Right renal pelvis (tissue), 4 donors: ENCODE data around the gene CSMD2. TPM values are rescaled to one million over a fixed set of nuclear protein-coding genes. Genes with fewer than 3 reads are reported as not detected.

Source experiments
- DNase-seq, 4 donors: peaks; one replicate each; pipeline ENCODE4 v3.0.0-alpha.2; 2013; ENCODE audit warnings: low read depth in 4 of 4, low spot score in 3 of 4, missing footprints in 1 of 4
- polyA plus RNA-seq, 4 donors: library from polyadenylated mRNA; unstranded; fragments of 120-200 nt; gene quantifications; one replicate each; pipeline ENCODE4 v1.2.1, GENCODE V29; 2013; ENCODE audit not compliant: insufficient read length in 4 of 4

CSMD2 gene
- polyA plus RNA-seq, 4 donors, result 0.83 to 1.3 (median 1.2) TPM

DNA sequence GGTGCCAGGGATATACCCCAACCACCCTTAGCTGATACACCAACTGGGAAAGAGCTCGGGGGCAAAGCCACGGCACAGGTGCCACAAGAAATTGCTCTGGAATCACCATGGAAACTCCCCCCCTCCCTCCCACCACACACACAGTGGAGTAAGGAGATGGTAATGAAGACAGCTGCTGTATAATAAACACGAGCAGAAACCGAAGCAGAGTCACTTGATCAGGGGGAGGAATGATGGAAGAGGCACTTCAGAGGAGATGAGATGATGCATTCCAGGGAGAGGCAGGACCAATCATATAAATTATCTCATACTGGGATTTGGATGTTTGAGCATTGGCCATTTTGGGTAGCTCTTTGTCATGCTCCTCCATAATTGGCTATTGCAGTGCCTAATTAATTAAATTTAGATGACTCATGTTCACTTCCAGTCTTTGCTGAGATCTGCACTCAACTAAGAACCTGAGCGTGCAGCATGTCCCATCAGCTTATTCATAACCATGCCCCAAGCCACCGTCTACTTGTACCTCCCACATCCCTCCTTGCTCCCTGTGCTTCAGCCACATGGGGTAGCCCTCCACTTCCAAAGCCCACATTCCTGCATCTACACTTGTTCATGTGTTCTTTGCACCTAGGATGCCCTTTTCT, 503.1 kb downstream of the CSMD2 start:
- no peak for DNase-seq

DNA sequence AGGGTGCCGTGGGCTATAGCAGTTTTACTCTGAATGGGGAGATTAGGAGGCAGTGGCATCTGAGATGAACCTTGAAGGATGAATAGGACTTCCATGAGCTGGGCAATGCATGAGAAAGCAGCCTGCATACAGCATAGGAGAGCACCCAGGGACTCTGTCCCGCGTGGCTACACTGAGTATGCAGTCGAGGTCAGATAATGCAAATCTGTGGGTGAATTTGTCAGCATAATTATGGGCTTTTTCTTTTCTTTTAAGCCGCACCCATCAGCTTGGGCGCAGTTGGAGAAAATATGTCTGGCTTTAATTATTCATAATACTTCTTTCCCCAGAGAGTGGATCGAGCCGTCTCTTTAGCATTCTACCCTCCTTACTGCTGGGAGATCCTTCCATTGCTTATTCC, 504.1 kb downstream of the CSMD2 start:
- DNase-seq, result no peak

- DNase-seq, result no peak
Measured at GRCh38 chr1:33660244-33660643, 504.8 kb downstream of the CSMD2 start.

- no peak for DNase-seq
Measured at GRCh38 chr1:33659641-33660040, 505.4 kb downstream of the CSMD2 start.

- no peak for DNase-seq
Measured at GRCh38 chr1:33657833-33658232, 507.2 kb downstream of the CSMD2 start.

DNA sequence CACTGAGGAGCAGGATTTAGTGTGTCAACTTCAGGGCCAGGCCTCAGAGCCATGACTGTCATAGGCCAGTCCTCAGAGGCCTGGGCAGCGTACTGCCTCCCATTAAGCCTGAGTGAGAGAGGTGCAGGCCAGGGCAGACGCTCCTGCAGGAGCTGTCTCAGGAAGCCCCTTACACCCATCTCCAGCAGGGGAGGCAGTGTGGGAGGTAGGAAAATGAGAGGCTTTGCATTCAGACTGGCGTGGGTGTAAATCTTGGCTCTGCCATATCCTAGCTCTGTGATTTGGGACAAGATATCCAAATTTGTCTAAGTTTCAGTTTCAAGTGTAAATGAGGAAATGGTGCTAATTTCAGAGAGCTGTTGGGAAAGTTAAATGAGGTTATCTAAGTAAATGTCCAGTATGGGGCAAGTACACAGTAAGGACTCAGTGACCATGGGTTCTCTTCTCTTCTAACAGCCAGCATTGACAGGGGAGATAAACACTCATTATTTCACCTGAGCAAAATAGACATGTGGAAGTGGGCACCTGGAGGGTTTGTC, 508.5 kb downstream of the CSMD2 start:
- no peak for DNase-seq

DNA sequence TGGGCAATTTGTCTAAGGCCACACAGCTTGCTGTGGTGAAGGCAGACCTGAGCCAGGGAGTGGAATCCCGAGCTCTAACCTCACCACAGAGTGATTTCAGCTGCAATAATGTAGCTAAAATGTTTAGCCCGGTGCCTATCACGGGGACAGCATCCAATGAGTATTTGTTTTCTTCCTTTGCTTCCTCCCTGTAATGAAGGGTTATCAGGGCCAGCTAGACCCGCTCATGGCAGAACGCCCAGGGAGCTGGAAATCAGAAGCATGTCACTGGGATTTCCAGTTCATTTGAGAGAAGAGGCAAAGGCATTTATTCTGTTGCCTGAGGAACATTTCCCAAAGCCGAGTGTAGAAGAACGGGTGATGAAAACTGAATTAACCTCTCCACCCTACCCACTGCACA, 509.5 kb downstream of the CSMD2 start:
- DNase-seq, result no peak

DNA sequence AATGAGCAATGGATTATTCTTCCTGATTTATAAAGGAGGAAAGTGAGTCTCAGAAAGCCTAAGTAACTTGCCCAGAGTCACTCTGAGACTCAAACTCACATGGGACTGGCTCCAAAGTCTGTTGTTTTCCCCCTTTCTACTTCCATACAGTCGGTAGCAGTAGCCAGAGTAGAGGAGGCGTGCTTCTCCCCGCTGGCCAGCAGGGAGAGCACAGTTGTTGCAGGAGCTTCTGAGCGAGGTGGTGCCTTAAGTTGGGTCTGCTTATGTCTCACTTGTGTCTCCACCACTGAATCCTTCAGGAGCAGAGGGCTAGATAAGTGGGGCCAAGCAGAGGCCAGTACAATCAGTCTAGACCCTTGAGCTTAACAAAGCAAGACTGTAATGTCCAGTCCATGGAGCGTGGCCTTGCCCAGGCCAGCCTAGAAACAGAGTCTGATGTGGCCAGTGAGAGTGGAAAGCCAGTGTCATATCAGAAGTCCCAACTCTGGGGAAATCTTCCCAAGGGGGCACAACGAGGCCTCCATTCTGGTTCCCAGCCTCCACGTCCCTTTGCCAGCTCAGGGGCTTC, 510.7 kb downstream of the CSMD2 start:
- no peak for DNase-seq

- no peak for DNase-seq
Measured at GRCh38 chr1:33653226-33653625, 511.8 kb downstream of the CSMD2 start.

- no peak for DNase-seq
Measured at GRCh38 chr1:33650708-33651107, 514.3 kb downstream of the CSMD2 start.

GRCh38 chr1:33649759-33650158, 515.3 kb downstream of the CSMD2 start:
- DNase-seq, result no peak

DNA sequence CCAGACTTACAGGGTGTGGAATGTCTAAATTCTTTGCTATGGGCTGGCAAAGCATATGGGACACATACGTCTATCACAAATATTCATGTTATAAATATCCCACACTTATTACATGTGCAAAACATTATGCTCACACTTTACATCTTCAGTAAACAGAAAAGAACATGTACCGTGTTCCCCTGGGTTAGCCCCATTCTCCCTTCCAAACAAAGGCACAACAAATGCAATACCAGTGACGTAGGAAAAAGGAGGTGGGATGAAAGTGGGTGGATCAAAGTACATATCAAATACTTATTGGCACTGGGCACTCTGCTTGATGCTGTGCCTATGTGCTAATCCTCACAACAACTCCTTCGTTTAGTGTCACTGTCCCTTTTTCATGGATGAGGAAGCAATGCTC, 521.8 kb downstream of the CSMD2 start:
- DNase-seq, result no peak

DNA sequence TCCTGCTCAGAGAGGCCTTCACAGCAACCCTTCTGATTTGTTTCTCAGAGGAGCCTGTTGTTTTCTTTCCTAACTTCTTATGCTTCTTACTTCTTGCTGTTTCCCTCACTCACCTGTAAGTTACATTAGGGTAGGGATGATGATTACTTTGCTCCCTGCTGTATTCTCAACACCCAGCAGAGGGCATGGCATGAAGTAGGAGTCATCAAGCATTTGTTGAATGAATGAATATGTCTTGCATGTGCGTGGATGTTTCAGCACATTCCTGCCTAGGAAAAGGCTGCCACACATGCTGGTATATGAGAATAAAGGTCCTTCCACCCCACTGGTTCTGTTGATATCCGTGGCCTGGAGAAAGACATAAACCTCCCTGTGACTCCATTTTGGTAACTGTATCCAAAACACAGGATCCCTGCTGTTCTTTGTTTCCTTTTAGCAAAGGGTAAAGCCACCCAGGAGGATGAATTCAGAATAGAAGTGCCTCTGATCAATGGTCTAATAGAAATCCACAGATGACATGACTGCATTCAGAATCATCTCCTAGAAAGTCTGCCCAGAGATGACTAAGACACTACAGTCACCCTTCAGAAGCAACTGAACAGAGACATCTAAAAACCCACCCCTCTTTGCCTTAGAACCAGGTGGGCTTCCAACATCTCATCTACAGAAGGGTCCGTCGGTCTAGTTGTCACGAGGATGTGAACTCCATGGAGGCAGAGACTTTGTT, 523.8 kb downstream of the CSMD2 start:
- DNase-seq, result no peak

DNA sequence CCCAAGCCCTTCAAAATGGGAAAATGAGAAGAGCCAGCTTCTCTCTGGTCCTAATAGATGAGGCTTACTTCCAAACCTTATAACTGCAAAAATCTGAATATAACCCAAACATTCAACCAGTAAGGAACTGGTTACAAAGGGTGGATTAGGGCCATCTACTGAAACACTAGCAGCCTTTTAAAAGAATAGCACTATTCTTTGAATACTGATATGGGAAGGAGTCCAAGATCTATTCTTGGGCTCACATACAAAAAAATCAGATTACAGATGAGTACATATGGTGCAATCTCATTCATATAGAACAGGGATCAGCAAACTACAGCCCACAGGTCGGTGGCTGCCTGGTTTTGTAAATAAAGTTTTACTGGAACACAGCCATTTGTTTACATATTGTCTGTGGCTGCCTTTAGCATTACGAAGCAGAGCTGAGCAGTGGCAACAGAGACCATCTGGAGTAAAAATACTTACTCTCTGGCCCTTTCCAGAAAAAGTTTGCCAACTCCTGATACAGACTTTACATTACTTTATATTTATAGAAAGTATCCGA, 524.8 kb downstream of the CSMD2 start:
- no peak for DNase-seq

DNA sequence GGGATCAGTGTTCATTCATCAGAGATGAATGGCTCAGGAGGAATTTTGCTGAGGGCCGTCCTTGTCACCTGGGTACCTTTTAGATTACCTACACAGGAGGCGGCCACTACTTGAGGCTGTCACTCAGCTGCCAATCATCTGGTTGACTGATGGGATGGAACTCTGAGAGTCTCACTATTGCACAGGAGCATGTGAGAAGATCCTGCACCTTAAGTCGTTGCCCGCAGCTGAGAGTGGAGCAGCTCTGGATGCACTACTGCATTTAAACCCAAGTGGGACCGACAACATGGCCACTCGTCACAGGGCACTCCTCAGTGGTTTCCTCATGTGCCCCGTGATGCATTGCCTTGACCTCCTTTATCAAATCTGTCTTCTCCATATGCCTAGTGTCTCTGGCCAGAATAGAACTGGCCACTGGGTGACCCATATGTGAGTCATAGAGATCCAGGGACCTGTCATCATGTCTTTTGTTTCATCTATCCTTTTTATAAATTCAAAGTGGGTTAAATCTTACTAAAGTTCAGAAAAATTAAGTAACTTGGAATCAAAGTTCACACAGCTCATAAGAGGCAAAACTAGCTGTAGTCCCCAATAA, 527.1 kb downstream of the CSMD2 start:
- no peak for DNase-seq

DNA sequence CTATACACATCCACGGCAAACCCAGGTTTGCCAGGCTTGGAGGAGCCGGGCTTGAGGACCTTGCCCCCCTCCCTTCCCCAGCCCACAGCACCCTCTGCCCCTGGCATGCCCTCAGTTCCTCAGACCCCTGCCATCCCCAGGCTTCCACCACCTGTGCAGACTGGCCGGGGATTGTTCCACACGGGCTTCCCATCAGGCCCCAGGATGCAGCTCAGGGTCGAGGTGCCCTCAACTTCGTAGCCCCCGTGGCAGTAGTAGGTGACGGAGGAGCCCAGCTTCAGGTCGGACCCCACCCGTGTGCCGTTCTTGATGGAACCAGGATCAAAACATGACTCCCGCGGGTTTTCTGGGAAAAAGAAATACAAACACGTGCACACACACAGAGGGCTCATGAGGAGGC, 528.8 kb downstream of the CSMD2 start:
- DNase-seq, result no peak

GRCh38 chr1:33635336-33636012, 529.6 kb downstream of the CSMD2 start:
- no peak for DNase-seq

- DNase-seq, result peak in 3 of 4 donors; percentile 13 to 22 (median 18)
Measured at GRCh38 chr1:33634806-33635205, 530.2 kb downstream of the CSMD2 start.

DNA sequence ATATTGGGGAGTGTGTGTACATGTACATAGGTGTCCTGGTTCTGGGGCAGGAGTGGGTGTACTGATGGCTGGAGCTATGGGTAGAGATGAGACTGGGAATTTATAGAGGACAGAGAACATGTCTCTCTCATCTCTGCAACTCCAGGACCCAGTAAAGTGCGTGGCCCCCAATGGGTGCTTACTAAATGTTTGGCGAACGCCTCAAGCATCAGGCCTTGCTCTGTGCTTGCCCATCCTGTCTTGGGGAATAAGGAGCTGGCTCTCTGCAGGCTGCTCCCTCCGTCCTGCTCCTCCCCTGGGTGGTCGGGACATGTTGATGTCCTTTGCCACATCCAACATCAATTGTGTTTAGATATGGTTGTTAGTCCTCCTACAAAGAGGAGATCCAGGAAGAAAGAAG, 530.9 kb downstream of the CSMD2 start:
- DNase-seq, result no peak

DNA sequence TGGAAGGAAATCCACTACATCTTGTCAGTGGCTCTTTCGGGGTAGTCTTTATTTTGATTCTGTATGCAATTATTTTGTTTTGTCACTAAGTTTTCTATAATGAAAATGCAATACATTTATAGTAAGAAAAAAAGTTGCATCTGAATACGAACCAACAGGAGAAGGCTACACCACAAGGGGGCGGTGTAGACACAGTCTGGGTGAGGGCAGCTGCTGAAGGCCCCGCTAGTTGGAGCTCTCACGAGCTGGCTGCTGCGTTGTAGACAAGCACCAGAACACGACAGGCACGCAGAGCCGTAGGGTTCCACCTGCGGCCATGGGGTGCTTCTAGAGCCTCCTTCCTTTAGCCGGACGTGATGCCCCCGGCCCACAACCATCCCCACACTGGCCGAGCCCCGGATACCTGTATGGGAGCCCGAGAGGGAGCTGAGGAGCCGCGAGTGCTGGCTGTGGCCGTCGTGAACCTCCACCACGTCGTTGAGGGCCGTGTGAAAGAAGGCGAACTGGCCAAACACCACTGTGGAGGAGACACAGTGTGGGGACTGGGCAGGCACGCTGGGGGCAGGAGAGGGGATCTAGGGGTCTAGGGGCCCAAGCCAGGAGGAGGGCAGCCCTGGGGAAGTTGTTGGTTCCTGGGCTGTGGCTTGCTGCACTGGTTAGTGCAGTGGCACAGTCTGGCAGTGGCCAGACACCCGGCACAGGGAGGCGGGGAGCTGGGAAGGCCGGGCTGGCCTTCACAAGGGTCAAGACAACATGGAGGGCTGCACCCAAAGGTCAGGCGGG, 531.8 kb downstream of the CSMD2 start:
- peak; percentile 73 to 81 (median 78) for DNase-seq
